Measurements from ENCODE around the gene FAHD1.

- TF ChIP-seq ZNF384 (IDR thresholded peaks at IDR 0.05) (no peak), LEF1 (IDR thresholded peaks at IDR 0.05; ENCODE audit: borderline replicate concordance) (no peak), TARDBP (IDR thresholded peaks at IDR 0.05) (no peak), FOXA1 (IDR thresholded peaks at IDR 0.05) (no peak), SP1 (IDR thresholded peaks at IDR 0.05) (no peak), NFRKB (IDR thresholded peaks at IDR 0.05) (no peak), HDGF (IDR thresholded peaks at IDR 0.05; ENCODE audit: borderline replicate concordance) (no peak), FOXK2 (IDR thresholded peaks at IDR 0.05) (no peak), FOXM1 (IDR thresholded peaks at IDR 0.05; ENCODE audit: borderline replicate concordance) (no peak), BHLHE40 (IDR thresholded peaks at IDR 0.05; ENCODE audit: borderline replicate concordance) (no peak), L3MBTL2 (conservative IDR thresholded peaks at IDR 0.05) (no peak), ELF4 (IDR thresholded peaks at IDR 0.05) (no peak), ARNT (IDR thresholded peaks at IDR 0.05) (no peak)
Measured at GRCh38 chr16:1846416-1846815, 19.4 kb downstream of the FAHD1 start.
